Cerebellar cortex (tissue), 1 donor: ENCODE data around the gene DNMBP.
"Not testable (repeated sequence)": the region's sequence is repeated elsewhere in the genome, so short reads cannot be mapped to it uniquely, and the experiment has no call there.

Source experiments
- DNase-seq: peaks from one replicate; pipeline ENCODE4 v3.0.0-alpha.2; 2015; ENCODE audit warnings: low spot score

Gene DNMBP

DNA sequence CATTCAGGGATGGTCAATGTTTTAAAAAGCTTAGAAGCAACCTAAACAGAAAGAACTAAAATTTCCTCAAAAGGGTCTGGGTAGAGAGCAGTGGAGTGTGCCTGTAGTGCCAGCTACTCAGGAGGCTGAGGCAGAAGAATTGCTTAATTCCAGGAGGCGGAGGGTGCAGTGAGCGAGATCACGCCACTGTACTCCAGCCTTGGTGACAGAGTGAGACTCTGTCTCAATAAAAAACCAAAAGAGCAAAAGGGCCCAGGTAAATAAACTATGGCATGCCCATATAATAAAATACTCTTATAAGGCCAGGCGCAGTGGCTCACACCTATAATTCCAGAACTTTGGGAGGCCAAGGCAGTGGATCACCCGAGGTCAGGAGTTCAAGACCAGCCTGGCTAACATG lies 93.0 kb downstream of the DNMBP start:
- DNase-seq: no peak

DNA sequence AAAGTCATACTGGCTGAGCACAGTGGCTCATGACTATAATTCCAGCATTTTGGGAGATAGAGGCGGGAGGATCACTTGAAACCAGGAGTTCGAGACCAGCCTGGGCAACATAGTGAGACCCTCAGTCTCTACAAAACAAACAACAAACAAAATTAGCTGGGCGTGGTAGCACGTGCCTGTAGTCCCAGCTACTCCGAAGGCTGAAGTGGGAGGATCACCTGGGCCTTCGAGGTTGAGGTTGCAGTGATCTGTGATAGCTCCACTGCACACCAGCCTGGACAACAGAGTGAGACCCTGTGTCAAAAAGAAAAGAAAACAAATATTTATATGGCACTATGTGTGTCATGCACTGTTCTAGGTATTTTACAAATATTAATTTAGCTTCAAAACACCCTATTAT lies 94.3 kb downstream of the DNMBP start:
- no peak for DNase-seq

DNA sequence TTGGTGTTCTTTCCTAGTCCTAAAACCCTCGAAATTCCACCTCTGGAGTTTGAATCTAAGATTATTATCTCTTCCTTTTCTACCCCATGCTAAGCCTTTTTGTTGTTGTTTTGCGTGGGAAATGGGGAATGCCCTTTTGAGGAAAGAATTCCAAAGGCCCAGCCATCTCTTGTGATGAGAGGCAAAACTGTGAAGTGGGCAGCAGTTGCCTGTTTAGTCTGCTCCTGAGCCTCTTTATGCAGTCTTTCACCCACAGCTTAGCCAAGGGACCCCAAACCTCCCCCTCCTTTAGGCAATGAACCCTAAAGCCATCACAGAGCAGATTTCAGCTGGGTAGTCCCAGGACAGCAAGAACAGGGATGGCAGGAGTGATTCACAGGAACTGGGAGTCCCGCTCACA lies 95.5 kb downstream of the DNMBP start:
- DNase-seq: no peak

DNA sequence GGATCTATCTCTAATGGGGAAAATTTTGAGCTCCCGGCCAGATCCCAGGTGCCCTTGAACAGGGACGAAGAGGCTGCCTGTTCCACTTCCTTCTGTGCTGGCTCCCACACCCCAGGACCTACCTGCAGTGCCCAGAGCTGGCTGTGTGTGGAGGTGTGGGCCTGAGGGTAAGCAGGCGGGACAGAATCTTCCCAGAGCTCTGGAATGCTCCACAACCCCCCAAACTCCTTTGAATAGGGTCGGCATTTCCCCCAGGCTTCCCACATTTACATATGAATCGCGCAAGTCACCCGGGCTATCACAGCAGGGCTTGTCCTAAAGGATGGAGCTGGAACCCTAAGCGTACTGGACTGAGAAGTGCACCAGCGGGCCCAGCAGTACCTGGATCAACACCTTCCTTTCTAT lies 95.9 kb downstream of the DNMBP start:
- peak; percentile 66 for DNase-seq

DNA sequence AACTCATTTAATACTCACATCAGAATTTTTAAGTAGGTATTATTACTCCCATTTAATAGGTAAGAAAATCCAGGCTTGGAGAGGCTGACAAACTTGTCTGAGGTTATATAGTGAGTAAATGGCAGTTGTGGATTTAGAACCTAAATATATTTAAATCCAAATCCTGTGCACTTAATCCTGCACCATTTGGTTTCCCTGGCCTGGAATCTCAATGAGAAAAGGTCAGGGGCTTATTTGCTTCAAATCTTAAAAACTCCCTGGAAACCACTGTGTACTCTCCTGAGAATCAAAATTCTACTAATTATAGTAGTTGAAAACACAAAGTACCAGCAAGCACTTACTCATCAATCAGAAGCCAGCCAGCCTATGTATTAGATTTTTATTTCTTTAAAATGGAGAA lies 97.7 kb downstream of the DNMBP start:
- DNase-seq: no peak

DNA sequence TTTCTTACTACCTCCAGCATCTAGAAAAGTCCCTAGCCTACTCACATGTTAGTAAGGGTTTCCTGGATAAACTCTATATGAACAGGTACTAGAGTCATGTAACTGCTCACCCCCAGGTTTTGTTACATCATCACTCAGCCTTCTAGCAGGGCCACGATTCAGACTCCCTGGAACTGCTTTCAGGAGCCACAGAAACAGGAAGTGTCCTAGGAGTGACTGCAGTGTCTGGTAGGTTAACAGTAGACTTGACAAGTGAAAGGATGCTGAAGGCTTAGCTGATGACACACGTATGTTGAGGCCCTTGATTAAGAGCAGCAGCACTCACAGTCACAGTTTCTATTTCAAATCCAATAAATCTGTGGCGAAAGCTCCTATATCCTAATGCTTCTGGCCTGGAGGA lies 101.2 kb downstream of the DNMBP start:
- DNase-seq: no peak

DNA sequence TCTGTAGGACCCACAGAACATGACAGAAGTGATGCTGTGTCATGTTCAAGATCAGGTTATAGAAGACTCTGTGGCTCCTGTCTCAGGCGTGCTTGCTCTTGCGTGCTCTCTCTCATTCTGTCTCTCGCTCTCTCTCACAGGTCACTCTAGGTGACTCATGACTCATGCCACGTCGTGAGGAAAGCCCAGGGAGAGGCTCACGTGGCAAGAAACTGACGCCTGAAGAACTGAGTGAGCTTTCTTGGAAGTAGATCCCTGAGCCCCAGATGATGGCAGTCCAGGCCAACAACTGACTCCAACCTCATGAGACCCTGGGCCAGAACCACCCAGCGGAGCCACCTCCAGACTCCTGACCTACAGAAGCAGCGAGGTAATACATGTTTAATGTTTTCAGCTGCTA lies 103.3 kb downstream of the DNMBP start:
- no peak for DNase-seq

DNA sequence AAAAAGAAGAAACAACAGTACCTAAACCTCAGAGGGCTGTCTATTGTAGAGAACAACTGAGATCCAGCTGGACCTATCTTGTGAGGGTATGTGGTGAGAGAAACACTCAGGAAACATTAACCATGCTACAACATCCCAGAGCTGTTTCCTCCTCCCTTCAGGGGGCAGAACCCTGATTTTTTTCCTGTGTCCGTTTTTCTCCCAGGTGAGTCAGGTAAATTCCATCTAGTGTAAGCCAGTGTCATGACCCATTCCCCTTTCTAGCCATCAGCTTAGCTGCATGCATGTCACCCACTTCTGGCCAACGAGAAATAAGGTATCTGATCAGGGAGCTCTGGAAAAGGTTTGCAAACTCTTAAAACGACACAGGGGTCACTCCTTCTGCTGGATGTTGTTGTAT lies 103.8 kb downstream of the DNMBP start:
- DNase-seq: no peak

DNA sequence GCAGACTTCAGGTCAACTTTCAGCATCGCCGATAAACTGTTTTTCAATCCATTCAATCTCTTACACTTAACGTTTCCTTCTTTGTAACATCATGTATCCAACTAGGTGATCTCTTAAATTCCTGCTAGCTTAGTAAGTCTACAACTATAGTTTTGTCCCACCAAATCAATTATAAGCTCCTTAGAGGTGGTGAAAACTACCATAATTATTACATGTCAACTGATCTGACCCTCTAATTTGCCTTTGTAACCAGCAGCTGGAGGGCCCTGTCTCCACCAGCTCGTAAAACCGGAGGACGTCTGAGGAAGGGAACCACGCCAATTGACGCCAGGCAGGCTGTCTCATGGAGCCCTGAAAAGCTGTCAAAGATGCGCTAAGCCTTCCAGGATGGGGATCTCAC lies 113.9 kb downstream of the DNMBP start:
- DNase-seq: no peak

DNA sequence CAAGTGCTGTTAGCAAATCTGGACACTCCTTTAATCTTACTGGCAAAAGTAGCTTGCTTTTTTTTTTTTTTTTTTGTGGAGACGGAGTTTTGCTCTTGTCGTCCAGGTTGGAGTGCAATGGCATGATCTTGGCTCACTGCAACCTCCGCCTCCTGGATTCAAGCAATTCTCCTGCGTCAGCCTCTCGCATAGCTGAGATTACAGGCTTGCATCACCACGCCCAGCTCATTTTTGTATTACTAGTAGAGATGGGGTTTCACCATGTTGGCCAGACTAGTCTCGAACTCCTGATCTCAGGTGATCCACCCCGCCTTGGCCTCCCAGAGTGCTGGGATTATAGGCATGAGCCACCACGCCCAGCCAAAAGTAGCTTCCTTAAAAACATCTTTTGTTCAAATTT lies 114.7 kb downstream of the DNMBP start:
- not testable (repeated sequence) for DNase-seq

DNA sequence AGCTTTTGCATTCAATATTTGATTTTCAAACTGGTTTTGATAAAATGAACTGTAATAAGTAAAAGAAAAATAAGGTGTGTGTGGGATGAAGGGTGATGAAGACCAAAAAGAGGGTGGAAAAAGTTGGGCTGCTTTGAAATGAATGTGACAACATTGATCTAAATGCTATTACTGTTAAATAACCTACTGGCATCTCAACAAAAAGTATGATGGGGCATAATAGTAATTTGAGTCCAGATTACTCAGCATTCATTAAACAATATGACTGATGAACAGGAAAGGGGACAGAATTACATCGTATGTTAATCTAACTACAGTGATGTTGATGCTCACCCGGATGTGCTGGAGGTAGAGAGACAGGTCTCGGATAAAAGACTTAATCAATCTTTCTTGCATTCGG lies 115.1 kb downstream of the DNMBP start:
- no peak for DNase-seq

DNA sequence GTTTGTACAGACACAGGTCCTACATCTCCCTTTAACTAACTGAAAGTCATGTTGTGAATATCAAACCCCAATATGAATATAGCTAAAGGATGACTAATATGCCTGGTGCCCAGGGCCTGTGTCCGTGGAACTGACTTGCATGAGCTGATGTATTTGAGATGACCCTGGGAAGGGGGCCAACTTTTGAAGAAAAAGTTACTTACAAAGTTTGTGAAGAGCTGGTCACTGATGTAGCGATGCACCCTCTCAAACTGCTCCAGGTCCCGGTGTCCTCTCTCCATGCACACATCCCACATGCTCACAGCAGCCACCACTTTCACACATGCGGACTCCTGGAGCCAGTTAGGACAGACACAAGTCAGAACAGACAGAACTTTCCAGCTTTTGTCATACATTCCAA lies 121.1 kb downstream of the DNMBP start:
- no peak for DNase-seq

DNA sequence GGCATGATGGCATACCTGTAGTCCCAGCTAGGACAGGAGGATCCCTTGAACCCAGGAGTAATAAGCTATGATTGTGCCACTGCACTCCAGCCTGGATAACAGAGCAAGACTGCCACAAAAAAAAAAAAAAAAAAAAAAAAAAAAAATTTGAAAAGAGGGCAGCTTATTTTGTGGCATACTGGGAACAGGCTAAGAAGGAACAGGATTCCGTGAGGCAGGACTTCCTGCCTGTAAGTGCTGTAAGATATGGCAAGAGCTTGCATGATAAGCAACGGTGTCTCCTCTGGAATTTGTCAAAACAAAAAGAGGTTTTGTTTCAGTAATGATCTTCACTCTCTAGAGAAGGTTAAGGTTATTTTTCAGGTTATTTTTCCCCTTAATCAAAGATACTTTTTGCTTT lies 126.2 kb downstream of the DNMBP start:
- no peak for DNase-seq

DNA sequence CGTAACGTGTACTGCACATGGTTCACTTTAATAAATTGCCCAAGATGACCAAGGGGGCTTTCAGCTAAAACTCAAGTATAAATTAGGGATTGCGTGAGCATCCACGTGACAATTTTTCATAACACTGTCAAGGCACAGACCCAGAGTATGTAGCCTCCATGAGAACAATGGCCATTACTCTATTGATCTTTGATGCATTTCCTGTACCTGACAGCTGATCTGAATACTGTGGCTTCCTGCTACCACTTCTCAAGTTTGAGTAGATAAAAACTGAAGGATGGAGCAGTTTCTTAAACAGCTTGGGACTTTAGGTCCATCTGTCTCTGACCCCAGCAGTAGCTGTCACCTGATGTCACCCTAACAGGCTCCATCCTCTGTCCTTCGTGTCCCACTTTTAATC lies 128.4 kb downstream of the DNMBP start:
- DNase-seq: no peak

DNA sequence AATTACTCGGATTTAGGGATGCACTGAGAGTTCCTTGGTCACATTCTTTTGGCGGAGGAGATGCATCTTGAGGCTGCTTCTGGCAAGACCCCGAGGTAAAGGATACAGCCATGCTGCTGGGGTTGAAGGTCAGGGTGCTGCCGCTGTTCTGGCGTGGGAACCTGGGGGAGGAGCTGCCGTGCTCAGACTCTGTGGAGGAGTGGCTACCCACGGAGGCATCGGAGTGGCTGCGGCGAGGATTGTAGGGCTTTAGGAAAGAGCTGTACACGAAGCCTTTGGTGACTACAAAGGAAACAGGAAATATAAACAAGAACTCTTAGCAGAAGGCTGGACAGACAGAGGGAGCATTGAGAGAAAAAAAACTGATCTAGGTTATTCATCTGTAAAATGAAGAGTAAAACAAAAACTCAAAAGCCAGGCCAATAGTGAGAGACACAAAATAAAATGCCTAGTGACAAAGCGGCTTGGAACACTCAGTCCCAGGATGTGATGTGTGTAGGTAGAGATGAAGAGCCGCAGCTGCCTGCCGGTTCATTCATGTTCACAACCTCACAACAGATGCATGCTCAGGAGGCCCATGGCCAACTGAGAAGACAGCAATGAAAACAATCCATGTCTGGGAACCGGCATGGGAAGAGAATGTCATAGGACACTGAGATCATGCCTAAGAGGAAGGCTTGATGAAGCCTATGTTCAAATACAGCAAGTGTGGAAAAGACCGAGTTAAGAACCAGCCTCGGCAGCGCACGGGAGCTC lies 129.5 kb downstream of the DNMBP start:
- no peak for DNase-seq

DNA sequence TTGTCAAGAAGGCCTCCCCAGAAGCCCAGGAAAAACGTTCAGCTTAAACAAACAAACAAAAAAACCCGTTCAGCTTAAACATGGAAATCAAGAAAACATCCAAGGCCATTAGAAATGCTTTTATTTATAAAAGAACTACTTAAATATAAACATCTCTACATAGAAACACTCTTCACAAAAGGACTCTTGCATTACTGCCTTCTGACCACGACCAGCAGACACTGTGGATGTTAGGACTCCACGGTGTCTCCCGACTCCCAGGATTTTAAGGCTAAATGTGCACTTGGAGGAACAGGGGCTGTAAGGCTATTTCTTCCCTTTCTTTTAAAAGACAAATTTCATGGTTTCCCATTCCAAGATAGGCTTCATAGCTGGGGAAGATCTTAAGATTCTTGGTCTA lies 134.3 kb downstream of the DNMBP start:
- no peak for DNase-seq

DNA sequence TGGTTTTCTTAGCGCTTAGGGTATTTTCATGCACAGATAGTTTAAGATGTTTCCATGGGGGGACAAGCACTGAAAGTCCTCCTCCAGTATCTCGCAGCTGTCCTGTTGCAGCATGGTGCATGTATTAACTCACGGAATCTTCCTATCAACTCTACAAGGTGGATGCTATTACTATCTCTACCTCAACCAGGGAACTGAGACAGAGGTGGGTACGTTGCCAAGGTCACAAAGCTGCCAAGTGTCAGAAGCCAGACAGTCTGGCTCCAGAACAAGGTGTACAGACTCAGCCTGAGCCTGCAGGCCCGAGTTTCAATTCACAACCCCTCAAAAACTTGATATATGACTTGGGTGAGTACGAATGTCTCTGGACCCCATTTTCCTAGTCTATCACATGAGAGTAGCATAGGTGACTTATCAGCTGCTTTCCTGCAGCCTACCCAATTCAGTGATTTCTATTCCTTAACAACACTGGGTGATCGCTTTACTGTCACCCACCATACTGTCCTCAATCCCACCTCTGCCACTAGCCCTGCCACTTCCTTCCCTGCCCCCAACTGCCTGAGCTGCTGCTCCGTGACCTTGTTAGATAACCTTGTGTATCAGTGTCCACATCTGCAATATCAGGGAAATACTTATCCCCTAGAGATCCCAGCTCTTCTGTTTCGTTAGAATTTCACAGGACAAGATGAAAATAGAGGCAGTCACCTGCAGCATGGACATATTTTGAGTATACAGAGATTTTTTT lies 135.2 kb downstream of the DNMBP start:
- no peak for DNase-seq

DNA sequence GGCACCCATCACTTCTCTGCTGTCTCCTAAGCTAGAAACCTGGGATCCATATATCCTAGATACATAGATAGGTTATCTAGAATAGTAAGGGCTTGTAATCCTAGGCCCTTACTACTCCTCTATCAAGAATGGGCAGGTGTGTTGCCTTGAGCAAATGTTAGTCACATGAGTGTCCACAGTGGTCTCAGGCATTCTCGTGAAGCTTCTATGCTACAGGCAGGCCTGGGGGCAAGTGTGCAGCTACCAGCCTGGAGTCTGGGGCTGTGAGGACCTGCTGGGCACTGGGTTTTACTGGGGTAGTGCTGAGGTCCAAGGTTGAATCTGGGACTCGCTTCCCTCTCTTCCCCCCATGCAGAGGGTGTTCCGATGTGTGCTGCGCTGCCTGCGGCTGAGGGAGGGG lies 135.9 kb downstream of the DNMBP start:
- no peak for DNase-seq

DNA sequence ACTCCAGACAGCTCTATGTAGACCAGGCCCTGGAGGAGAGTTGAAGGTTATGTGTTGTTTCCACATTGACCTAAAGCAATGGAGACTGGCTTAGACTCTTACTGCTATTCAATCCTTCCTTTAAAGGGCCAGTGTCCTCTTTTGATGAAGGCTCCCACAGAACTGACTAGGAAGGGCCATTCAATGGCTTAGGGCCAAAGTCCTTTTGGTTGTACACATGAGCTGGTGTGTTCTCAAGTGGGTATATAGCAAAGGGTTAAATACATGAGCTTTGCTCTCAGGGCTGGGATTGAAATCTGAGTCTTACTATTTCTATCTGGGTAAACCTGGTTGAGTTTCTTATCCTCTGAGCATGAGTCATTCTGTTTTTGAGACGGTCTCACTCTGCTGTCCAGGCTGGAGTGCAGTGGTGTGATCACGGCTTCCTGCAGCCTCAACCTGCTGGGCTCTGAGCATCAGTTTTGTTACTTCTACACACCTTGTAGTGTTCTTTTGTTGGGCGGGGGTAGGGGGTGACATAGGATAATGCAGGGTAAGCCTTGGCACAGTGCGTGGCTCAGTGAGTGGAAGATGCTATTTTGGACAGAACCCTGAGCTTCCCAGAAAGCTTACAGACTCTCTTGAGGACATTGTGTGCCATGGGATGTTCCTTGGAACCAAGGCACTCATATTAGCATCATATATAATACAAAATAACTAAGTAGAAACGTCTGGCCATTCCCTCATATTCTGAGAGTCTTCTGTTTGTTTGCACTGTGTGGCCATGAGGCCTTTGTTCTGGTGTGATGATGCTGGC lies 137.2 kb downstream of the DNMBP start:
- DNase-seq: no peak

DNA sequence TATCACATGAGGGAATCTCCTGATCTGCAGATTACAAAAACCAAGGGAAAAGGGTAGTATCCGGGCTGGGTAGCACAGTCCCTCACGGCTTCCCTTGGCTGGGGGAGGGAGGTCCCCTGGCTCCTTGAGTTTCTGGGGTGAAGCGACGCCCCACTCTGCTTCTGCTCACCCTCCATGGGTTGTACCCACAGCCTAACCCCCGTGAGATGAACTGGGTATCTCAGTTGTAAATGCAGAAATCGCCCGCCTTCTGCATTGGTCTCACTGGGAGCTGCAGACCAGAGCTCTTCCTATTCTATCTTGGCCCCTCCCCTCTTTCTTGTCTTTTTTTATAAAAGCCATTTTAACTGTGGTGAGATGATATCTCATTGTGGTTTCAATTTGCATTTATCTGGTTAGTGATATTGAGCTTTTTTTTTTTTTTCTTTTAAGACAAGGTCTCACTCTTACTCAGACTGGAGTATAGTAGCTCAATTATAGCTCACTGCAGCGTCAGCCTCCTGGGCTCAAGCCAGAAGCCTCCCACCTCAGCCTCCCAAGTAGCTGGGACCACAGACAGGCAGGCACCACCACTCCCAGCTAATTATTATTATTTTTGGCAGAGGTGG lies 139.5 kb downstream of the DNMBP start:
- no peak for DNase-seq

DNA sequence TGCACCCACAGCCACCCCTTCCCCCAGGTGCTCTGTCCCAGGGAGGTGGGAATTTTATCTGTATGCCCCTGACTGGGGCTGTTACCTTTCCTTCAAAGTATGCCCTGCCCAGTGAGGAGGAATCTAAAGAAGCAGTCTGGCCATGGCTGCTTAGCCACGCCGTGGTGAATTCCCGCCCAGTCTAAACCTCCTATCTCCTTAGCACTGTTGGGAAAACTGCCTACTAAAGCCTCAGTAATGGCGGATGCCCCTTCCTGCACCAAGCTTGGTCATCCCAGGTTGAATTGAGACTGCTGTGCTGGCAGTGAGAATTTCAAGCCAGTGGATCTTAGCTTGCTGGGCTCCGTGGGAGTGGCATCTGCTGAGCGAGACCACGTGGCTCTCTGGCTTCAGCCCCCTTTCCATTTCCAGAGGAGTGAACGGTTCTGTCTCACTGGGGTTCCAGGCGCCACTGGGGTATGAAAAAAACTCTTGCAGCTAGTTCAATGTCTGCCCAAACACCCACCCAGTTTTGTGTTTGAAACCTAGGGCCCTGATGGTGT lies 140.1 kb downstream of the DNMBP start:
- no peak for DNase-seq

DNA sequence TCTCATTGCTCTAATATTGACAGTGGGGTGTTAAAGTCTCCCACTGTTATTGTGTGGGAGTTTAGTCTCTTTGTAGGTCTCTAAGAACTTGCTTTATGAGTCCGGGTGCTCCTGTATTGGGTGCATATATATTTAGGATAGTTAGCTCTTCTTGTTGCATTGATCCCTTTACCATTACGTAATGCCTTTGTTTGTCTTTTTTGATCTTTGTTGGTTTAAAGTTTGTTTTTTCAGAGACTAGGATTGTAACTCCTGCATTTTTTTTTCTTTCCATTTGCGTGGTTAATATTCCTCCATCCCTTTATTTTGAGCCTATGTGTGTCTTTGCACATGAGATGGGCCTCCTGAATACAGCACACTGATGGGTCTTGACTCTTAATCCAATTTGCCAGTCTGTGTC lies 142.5 kb downstream of the DNMBP start:
- DNase-seq: not testable (repeated sequence)
